Stimulated activated naive CD4-positive, alpha-beta T cell (primary cell): ENCODE results near the gene C1orf115.
"Not testable (repeated sequence)": the region's sequence is repeated elsewhere in the genome, so short reads cannot be mapped to it uniquely, and the experiment has no call there.

ENCODE experiments used
- DNase-seq, 6 experiments: peaks; one replicate each; lab custom pipeline; 2025; lab: John Stamatoyannopoulos, UW

C1orf115 gene

DNA sequence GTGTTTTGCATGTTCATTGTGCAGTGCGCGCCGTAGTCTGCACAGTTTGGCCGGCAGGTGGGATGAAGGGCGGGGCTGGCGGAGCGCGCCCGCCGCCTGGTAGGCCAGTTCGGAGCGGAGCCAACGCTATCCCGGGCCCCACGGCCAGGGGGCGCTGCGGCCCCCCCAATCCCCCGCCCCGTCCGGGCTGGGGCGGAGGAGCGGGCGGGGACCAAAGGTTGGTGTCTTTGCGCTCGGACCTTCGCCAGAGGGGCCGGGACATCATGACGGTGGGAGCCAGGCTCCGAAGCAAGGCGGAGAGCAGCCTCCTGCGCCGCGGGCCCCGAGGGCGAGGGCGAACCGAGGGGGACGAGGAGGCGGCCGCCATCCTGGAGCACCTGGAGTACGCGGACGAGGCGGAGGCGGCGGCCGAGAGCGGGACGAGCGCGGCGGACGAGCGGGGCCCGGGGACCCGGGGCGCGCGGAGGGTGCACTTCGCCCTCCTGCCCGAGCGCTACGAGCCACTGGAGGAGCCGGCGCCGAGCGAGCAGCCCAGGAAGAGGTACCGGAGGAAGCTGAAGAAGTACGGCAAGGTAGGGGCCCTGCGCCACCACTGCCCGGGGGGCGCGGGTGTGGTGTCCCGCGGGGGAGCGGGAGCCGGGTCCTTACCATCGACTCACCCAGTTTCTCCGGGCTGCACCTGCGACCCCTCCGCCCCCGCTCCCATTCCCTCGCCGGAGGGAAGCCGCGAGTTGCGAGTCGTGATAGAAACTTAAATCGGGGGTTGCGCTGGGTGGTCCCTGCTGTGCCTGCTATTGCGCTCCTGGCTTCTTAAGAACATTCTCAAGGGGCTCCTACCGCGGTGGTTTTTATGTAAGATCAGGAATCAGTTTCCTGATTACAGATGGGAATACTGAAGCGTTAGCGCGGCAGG, at the start of gene C1orf115:
Gene C1orf115, plus strand, starts transcription at position 224 of the 913 bp plus-strand sequence. Its CDS starts 40 bp downstream, at position 264.
- DNase-seq = peak; percentile 53 to 81 (median 67)

DNA sequence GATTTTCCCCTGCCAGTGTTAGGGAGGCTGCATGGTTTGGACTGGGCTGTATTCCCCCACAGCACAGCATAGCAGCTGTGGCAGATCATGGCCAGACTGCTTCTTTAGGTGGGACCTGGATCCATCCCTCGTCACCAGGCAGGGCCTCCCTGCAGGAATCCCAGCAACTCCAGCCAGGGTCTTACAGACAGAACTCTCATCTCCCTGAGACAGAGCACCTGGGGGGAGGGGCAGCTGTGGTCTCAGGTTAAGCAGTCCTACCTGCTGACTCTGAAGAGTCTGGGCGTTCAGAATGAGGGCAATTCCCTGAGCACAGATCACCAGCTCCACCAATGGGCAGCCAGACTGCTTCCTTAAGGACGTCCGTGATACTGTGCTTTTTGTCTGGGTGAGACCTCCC, 47.9 kb upstream of the C1orf115 start:
- DNase-seq = no peak

DNA sequence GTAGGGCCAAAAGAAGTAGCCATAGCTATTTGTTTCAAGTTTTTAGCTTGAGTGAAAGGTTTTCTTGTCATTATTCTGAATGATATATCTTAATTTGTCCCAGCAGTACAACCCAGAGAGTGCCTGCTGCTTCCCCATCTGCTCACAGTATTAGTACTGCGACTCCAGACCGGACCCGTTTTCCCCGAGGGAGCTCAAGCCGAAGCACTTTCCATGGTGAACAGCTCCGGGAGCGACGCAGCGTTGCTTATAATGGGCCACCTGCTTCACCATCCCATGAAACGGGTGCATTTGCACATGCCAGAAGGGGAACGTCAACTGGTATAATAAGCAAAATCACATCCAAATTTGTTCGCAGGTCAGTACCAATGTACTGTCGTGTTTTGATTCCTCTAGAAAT, 37.2 kb upstream of the C1orf115 start:
- DNase-seq = no peak

GRCh38 chr1:220655509-220655908, 34.7 kb upstream of the C1orf115 start:
- DNase-seq = no peak

DNA sequence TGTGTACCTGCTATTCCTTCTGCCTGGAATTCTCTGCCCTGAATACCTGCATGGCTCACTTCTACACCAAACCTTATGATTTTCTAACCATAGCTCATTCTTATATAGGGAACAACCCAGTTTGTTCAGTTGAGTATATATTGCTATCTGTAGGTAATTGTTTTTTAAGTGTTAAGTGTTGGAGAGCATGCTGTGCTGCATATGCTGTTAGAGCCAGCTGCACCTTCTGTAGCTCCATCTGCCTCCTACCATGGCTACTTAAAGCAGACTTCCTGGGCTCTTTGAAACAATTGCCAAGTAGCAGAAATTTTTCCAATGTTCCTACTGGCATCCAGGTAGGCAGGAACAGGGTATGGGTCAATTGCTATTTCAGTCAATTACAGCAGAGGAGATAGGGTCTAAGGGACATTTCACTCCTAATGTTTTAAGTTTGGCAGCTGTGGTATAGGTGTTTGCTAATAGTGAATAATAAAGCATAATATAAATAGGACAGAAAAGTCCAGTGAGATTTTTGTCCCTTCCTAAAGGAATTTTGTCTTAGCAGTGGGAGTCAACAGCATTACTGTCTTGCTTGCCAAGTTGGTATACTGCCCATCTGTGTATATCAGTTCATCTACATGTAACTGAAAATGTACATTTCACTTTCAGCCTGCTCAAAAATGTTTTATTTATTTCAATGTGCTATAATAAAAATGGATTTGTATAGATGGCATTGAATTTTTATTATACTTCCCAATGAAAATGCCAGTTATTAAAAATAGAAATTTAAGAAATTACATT, 34.0 kb upstream of the C1orf115 start:
- no peak for DNase-seq

- DNase-seq = no peak
These were observed 23.8 kb upstream of the C1orf115 start for GRCh38 chr1:220666349-220666748.

DNA sequence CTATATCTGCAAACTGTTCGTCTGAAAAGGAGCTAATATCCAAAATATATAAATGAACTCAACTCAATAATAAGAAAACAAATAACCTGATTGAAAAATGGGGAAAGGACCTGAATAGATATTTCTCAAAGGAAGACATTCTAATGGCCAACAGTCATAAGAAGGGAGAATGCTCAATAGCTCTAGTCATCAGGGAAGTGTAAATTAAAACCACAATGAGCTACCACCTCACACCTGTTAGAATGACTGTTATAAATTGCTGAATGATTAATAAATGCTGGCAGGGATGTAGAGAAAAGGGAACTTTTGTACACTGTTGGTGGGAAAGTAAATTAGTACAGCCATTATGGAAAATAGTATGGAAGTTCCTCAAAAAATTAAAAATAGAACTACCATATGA, 21.2 kb upstream of the C1orf115 start:
- no peak for DNase-seq

DNA sequence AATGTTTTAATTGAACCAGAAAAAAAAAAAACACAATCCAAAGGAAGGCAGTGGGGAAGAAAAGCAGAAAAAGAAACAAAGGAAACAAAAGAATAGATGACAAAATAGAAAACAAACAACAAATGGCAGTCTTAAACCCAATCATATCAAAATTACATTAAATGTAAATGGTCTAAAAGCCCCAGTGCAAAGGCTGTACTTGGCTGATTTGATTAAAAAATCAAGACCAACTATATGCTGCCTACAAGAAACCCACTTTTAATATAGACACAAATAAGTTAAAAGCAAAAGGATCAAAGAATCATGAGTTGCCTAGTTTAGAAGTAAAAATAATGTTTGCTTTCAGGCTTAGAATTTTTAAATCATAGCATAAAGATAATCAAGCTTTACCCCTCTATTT, 19.8 kb upstream of the C1orf115 start:
- no peak for DNase-seq

DNA sequence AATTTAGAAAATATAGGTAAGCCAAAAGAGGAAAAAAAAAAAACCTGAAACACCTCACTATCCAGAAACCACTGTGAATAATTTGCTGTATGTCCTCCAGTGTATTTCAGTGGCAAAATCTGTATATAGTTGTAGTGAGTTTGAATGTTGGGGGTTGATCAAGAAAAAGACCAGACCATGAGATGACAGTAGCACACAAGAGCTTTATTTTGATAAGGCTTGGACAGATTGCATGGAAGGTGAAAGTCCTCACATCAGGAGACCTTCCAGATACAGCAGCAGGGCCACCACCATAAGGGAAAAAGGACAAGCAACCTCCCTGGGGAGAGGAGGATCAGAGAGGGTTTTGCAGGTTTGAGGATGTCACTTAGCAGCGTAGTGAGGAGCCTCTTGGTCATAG, 16.2 kb upstream of the C1orf115 start:
- DNase-seq = no peak

- no peak for DNase-seq
These were observed 12.9 kb upstream of the C1orf115 start for GRCh38 chr1:220677251-220677650.

- peak in 2 of 6 experiments; percentile 2 to 17 for DNase-seq
These were observed 10.0 kb upstream of the C1orf115 start for GRCh38 chr1:220680085-220680687.

DNA sequence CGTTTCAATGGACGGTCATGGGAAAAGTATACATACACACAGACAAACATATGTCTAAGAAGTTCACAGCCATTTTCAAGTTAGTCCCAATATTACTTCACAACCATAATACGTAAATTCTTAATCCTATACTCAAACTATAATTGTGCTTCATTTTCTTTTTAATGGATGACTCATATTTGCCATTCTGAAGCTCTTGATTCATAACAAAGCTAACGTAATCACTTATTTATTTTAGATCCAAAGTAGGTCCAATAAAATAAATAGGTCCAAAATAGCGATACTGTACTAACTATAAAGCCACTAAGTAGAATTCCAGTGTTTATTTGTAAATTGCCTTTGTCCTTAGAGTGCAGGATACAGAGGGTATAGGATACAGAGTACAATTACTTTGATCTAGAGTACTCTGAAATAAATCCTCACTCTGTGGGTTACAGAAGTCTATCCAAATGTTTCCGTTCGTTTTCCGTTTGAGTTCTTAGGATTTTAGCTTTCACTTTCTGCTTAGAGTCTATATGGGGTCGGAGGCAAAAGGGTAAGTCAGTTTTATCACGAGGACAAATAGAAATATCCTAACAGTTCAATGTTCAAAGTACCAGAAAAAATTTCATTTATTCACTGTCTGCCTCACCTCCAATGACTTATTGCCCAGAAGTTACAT, 8.8 kb upstream of the C1orf115 start:
- DNase-seq = no peak

GRCh38 chr1:220682901-220683576, 7.1 kb upstream of the C1orf115 start:
- DNase-seq = no peak

GRCh38 chr1:220683716-220684115, 6.4 kb upstream of the C1orf115 start:
- DNase-seq = not testable (repeated sequence)

GRCh38 chr1:220684890-220685289, 5.3 kb upstream of the C1orf115 start:
- no peak for DNase-seq

- no peak for DNase-seq
These were observed 4.3 kb upstream of the C1orf115 start for GRCh38 chr1:220685879-220686278.

GRCh38 chr1:220687809-220688208, 2.4 kb upstream of the C1orf115 start:
- no peak for DNase-seq

DNA sequence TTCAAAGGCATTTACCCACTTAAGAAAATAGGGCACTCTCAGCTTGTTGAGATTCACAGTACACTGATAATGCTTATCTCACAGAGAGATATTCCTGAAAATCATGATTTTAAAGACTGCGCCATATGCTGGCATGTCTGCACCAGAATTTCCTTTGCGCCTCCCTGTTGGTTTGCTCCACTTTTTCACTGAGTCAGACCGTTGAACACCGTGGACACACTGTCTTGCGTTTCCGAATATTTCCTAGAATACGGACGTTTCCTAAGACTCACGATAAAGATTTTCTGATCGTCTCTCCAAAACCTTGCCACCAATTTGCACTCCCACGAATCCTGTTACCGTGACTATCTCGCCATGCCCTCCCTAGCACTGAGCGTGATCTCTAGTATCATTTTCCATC, 497 bp upstream of the C1orf115 start:
- no peak for DNase-seq

DNA sequence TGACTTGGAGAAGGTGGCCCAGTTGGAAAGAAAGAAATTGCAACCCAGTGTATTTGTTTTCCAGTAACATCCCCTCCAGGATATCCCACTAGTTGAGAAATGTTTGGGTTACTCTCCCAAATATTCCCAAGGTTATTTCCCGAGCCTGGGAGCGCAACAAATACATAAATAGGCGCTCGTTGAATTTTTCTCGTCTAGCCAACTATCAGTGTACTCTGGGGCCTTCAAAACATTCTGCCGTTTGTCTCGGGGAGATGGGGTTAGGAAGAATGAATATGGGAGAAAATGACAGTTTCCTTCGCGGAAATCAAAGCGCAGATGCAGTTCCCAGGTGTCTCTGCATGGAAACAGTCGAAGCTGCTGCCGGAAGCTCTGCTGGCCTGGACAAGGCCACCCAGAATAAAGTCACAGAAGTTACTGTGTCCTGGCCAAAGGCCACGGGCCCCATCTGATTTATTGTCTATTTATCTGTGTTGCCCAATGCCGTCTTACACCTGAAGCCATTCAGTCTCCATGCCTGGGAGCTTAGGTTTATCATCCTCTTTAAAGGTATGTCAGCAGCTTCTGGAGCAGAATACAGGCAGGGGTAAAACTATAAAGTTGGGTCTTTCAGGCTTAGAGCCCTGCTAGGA, 1.0 kb downstream of the C1orf115 start:
- no peak for DNase-seq

GRCh38 chr1:220692436-220693228, 2.5 kb downstream of the C1orf115 start:
- DNase-seq = no peak
